ENCODE results near the gene ERICH6.

GRCh38 chr3:150727653-150728502 lies 24.2 kb upstream of the ERICH6 start:
- no peak for TF ChIP-seq CTCF (IDR thresholded peaks at IDR 0.05)
- peak in 1 of 3 donors; percentile 19 for TF ChIP-seq POLR2AphosphoS5 (IDR thresholded peaks at IDR 0.05)

Measured in stomach (tissue), 4 donors.